Measurements from ENCODE around the gene USP2. TPM values are rescaled to one million over a fixed set of nuclear protein-coding genes. Genes with fewer than 3 reads are reported as not detected.

Gene USP2
- total RNA-seq, 2 experiments from 2014 or later = 0.61 to 0.96 TPM

- Mint-ChIP-seq H3K4me3 (peak overlapping the region; percentile 78), H3K9me3 (no peaks in the 10 kb centered on the region), H3K27me3 (peaks cover 10% of the 10 kb centered on the region), H3K4me1 (ENCODE audit: low read depth) (peaks cover 19% of the 10 kb centered on the region), H3K36me3 (ENCODE audit: low read depth) (no peaks in the 10 kb centered on the region), H3K27ac (no peak overlapping the region)
- ATAC-seq (no peak), DNase-seq (no peak)
- CTCF ChIA-PET = interaction anchor here (1.0 to 11.4 kb wide), 21 partner anchors 9 to 413 kb away, joined by 3 to 201 read pairs (median 11); partner anchors contain the start of genes C2CD2L, CBL, DPAGT1 and RNF26
- intact Hi-C loops (cut with micrococcal nuclease) = loop anchor here (10.0 kb wide), 1 partner anchor 118 kb away; the partner anchor contains the start of gene CBL
- no peak for TF ChIP-seq CTCF (IDR thresholded peaks at IDR 0.05)
- POLR2A ChIA-PET = interaction anchor here (0.8 to 3.8 kb wide), 6 partner anchors 9 to 291 kb away, joined by 3 to 15 read pairs (median 7); partner anchors contain the start of genes CBL, RNF26 and SLC37A4
Observed at GRCh38 chr11:119322360-119322739, 59.1 kb downstream of the USP2 start.

- Mint-ChIP-seq H3K36me3 (ENCODE audit: low read depth) (no peaks in the 10 kb centered on the region), H3K4me3 (peak overlapping the region; percentile 78), H3K9me3 (no peaks in the 10 kb centered on the region), H3K4me1 (ENCODE audit: low read depth) (peaks cover 19% of the 10 kb centered on the region), H3K27me3 (peaks cover 12% of the 10 kb centered on the region), H3K27ac (peak overlapping the region; percentile 85)
- ChIA-PET CTCF (interaction anchor here (0.6 to 11.4 kb wide), 21 partner anchors 11 to 266 kb away, joined by 3 to 201 read pairs (median 4); partner anchors contain the start of genes C1QTNF5, CBL, RNF26 and USP2), POLR2A (interaction anchor here (0.8 to 3.8 kb wide), 12 partner anchors 9 to 290 kb away, joined by 3 to 15 read pairs (median 6); partner anchors contain the start of genes CBL, RNF26 and SLC37A4)
- TF ChIP-seq CTCF (IDR thresholded peaks at IDR 0.05) = no peak
- ATAC-seq (peak; percentile 66), DNase-seq (peak; percentile 76)
- intact Hi-C loops (cut with micrococcal nuclease) = loop anchor here (2.0 to 10.0 kb wide), 2 partner anchors 50 to 116 kb away; partner anchors contain the start of gene CBL
Observed at GRCh38 chr11:119320776-119321524, 60.5 kb downstream of the USP2 start.

- Mint-ChIP-seq H3K4me1 (ENCODE audit: low read depth) (peaks cover 22% of the 10 kb centered on the region), H3K36me3 (ENCODE audit: low read depth) (no peaks in the 10 kb centered on the region), H3K4me3 (peak overlapping the region; percentile 32), H3K27ac (no peak overlapping the region), H3K27me3 (peaks cover 15% of the 10 kb centered on the region), H3K9me3 (no peaks in the 10 kb centered on the region)
- no peak for ATAC-seq
- ChIA-PET POLR2A (interaction anchor here (1.4 to 3.8 kb wide), 8 partner anchors 8 to 225 kb away, joined by 3 to 15 read pairs (median 8); partner anchors contain the start of genes CBL and RNF26), CTCF (interaction anchor here (1.0 to 11.4 kb wide), 10 partner anchors 11 to 265 kb away, joined by 3 to 201 read pairs (median 18); partner anchors contain the start of genes C1QTNF5, CBL, RNF26 and USP2)
- no peak for TF ChIP-seq CTCF (IDR thresholded peaks at IDR 0.05)
- DNase-seq = no peak
- intact Hi-C loops (cut with micrococcal nuclease) = loop anchor here (2.0 to 10.0 kb wide), 2 partner anchors 50 to 116 kb away; partner anchors contain the start of gene CBL
Observed at GRCh38 chr11:119320240-119320775, 61.2 kb downstream of the USP2 start.

GRCh38 chr11:119319700-119320239 lies 61.7 kb downstream of the USP2 start:
- TF ChIP-seq CTCF (IDR thresholded peaks at IDR 0.05) = no peak
- H3K9me3 Mint-ChIP-seq = no peaks in the 10 kb centered on the region
- peaks cover 15% of the 10 kb centered on the region for H3K27me3 Mint-ChIP-seq
- H3K4me1 Mint-ChIP-seq (ENCODE audit: low read depth) = peaks cover 25% of the 10 kb centered on the region
- ChIA-PET CTCF (interaction anchor here (1.4 to 11.4 kb wide), 3 partner anchors 10 to 15 kb away, joined by 3 to 201 read pairs (median 4); partner anchors contain the start of gene RNF26), POLR2A (interaction anchor here (1.0 to 2.1 kb wide), 4 partner anchors 10 to 225 kb away, joined by 3 to 9 read pairs (median 5); partner anchors contain the start of gene RNF26)
- intact Hi-C loops (cut with micrococcal nuclease) = loop anchor here (2.0 to 10.0 kb wide), 2 partner anchors 49 to 115 kb away; partner anchors contain the start of gene CBL
- no peaks in the 10 kb centered on the region for H3K36me3 Mint-ChIP-seq (ENCODE audit: low read depth)
- no peak for DNase-seq
- H3K4me3 Mint-ChIP-seq = peak overlapping the region; percentile 32
- no peak overlapping the region for H3K27ac Mint-ChIP-seq
- ATAC-seq = no peak
